ENCODE measurements around the gene NPHP1. TPM values are rescaled to one million over a fixed set of nuclear protein-coding genes. Genes with fewer than 3 reads are reported as not detected.
"Not testable (repeated sequence)": the region's sequence is repeated elsewhere in the genome, so short reads cannot be mapped to it uniquely, and the experiment has no call there.

Gene NPHP1
- total RNA-seq, 1 experiment from 2014 or later: 4.8 TPM

DNA sequence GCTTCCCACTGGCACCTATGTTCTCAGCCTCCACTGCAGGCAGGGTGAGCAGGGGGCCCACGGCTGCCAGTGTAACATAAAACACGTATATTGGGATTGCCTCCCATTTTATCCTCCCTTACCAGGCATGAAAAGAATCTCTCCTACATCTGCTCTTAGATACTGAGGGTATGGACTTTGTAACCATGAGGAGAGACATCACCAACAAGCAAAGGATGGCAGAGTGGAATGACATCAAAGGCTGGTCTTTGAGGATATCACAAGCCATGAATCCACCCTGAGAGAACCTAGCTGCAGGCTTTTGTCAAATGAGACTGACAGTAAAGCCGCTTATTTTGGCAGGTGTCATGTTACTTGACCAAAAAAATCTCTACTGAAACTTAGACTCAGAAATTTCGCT, 7.4 kb downstream of the NPHP1 start:
- no peak for DNase-seq (ENCODE audit: low read depth)

DNA sequence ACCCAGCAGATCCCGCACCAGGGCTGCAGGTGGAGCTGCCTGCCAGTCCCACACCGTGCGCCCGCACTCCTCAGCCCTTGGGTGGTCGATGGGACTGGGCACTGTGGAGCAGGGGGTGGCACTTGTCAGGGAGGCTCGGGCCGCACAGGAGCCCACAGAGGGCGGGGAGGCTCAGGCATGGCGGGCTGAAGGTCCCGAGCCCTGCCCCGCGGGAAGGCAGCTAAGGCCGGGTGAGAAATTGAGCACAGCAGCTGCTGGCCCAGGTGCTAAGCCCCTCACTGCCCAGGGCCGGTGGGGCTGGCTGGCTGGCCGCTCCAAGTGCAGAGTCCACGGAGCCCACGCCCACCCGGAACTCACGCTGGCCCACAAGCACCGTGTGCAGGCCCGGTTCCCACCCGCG, 14.6 kb downstream of the NPHP1 start:
- not testable (repeated sequence) for DNase-seq (ENCODE audit: low read depth)

DNA sequence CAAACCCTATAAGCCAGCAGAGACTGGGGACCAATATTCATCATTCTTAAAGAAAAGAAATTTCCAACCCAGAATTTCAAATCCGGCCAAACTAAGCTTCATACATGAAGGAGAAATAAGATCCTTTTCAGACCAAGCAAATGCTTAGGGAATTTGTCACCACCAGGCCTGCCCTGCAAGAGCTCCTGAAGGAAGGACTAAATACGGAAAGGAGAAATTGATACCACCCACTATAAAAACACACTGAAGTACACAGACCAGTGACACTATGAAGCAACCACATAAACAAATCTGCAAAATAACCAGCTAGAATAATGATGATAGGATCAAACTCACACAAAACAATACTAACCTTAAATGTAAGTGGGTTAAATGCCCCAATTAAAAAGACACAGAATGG, 22.4 kb downstream of the NPHP1 start:
- no peak for DNase-seq (ENCODE audit: low read depth)

DNA sequence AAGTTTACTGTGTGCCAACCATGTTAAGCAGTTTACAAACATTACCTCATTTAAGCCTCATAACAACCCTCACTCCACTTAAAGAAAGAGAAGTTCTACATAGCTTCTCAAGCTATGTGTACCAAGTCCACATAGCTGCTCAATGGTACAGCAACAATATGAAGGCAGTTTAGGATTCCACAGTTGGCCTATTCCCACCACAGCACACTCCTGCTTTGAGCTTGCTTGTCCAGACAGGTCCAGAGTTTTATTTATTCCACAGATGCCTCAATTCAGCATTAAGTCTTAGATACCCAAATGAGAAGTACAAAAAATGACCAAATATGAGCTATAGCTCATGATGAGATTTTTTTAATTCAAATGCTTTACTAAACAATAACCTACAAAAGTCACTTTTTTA, 24.8 kb downstream of the NPHP1 start:
- no peak for DNase-seq (ENCODE audit: low read depth)

DNA sequence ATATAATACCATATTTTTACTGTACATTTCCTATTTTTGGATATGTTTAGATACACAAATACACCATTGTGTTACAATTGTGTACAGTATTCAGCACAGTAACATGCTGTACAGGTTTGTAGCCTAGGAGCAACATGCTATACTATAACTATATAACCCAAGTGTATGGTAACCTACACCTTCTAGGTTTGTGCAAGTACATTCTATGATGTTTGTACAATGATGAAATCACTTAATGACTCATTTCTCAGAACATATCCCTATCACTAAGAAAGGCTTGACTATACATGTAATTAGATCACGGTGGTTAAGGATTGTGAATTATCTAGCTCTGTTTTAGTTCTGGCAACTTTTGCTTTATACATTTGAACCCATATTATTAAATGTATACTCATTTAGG, 31.3 kb downstream of the NPHP1 start:
- peak; percentile 25 for DNase-seq (ENCODE audit: low read depth)

DNA sequence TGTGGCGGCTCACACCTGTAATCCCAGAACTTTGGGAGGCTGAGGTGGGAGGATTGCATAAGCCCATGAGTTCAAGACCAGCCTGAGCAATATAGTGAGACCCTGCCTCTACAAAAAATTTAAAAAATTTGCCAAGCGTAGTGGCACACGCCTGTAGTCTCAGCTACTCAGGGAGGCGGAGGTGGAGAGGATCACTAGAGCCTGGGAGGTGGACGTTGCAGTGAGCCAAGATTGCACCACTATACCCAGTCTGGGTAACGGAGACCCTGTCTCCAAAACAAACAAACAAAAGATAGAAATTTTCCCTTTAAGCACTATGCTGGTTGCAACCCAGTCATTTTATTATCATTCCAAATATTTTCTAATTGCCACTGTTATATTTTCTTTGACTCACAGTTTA, 32.3 kb downstream of the NPHP1 start:
- DNase-seq (ENCODE audit: low read depth): no peak

DNA sequence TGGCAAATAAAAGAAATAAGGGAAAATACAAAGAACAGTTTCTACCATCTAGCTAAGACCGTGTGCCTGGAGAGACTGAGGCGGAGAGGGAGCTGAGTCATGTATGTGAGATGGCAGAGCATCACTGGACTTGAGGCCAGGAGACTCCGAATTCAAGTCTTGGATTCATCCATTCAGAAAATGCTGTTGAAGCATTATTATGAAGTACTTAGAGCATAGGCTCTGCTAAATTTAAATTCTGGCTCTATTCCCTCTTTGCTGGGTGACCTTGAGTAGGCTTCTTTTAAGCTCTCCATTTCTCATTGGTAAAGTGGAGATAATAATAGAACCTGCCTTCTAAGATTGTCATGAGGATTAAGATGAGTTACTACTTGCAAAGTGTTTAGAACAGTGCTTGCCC, 34.7 kb downstream of the NPHP1 start:
- DNase-seq (ENCODE audit: low read depth): no peak

DNA sequence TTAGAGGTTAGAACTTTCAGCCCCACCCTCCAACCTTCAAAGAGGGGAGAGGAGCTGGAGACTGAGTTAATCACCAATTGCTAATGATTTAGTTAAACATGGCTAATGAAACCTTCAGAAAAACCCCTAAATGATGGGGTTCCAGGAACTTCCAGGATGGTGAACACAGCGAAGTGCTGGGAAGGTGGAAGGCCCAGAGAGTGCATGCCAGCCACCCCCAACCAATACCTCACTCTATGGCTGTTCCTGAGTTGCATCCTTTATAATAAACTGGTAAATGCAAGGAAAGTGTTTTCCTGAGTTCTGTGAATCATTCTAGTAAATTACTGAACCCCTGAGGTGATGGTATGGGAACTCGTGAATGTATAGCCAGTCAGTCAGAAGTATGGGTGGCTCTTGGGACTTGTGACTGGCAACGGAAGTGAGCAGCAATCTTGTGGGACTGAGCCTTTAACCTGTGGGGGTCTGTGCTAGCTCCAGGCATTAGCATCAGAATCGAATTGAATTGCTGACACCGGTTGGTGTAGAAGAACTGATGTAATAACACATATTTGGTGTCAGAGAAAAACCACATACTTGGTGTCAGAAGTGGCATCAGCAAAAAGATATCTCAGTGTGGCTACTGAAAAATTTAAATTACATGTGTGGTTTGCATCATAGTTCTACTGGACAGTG, 37.4 kb downstream of the NPHP1 start:
- DNase-seq (ENCODE audit: low read depth): peak; percentile 23

DNA sequence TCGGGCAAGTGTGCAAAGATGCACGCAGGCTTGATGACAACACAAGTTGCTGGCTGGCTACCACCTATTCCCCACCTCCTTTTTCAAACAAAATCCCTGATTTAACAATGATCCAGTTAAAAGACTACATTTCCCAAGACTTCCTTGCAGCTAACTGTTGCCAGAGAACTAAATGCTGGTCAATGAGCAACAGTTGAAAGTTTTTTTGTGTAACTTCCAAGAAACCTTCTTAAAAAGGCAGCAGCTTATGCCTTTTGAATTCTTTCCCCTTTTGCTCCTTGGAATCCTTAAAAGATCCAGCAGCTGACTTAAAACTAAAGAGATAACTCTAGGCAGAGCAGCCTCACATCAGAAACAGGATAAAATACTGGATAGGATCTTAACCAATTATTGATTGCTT, 38.5 kb downstream of the NPHP1 start:
- DNase-seq (ENCODE audit: low read depth): no peak

DNA sequence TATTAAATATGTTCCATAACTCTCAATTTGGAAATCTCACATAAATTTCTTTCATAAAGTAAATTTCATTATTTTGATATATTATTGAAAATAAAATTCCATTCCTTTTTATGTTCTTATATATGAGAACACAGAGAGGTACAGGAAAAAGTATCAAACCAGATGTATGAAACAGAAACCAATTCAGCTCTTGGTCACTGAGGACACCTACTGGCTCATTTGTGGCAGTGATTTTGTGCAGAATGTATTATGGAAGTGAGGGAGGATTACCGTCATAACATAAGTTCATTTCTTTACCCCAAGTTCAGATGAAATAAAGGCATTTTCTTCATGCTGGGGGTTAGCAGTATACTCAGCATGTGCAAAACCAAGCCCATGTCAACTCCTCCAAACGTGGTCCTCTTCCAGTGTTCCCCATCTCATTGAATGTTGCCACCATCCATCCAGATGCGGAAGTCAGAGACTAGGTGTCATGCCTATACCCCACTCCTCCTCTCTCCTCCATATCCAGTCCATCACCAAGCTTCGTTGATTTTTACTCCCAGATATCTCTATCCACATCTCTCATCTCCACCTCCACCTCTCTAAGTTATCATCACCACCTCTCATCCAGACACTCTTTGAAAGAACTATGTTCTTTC, 47.5 kb downstream of the NPHP1 start:
- DNase-seq (ENCODE audit: low read depth): peak; percentile 64

DNA sequence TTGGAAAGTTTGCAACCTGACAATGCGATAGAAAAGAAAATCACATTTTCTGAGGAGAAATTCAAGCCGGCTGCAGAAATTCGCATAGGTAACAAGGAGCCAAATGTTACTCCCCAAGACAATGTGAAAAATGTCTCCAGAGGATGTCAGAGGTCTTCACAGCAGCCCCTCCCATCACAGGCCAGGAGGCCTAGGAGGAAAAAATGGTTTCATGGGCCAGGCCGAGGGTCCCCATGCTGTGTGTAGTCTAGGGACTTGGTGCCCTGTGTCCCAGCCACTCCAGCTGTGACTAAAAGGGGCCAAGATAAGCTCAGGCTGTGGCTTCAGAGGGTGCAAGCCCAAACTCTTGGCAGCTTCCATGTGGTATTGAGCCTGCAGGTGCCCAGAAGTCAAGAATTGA, 50.0 kb downstream of the NPHP1 start:
- DNase-seq (ENCODE audit: low read depth): not testable (repeated sequence)

DNA sequence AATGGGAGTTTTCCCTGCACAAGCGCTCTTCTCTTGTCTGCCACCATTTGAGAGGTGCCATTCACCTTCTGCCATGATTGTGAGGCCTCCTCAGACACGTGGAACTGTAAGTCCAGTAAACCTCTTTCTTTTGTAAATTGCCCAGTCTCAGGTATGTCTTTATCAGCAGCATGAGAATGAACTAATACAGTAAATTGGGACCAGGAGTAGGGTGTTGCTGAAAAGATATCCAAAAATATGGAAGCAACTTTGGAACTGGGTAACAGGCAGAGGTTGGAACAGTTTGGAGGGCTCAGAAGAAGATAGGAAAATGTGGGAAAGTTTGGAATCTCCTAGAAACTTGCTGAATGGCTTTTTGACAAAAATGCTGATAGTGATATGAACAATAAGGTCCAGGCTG, 50.6 kb downstream of the NPHP1 start:
- not testable (repeated sequence) for DNase-seq (ENCODE audit: low read depth)

DNA sequence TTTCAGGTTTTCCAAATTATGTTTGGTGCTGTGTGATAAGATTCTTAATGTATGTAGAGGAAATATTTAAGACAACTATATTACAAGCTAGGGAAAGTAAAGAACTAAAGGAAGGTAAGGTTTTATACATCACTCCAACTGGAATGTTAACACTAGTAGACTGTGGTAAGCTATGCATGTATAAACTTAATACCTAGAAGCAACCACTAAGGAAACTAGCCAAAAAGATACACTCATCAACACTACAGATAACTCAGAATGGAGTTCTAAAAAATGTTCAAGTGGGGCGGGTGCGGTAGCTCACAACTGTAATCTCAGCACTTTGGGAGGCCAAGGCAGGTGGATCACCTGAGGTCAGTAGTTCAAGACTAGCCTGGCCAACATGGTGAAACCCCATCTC, 51.4 kb downstream of the NPHP1 start:
- no peak for DNase-seq (ENCODE audit: low read depth)

DNA sequence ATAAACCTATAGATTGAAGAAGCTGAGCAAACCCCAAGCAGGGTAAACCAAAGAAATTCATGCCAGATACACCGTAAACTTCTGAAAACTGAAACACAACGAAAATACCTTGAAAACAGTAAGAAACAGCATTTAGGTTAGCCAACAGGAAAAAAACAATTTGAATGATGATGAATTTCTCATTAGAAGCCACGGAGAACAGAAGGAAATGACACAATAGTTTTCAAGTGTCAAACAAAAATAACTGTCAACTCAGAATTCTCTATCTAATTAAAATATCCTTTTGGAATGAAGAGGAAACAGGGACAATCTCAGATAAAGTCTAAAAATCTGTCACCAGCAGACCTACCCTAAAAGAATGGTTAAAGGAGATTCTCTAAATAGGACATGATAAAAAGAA, 51.9 kb downstream of the NPHP1 start:
- no peak for DNase-seq (ENCODE audit: low read depth)

DNA sequence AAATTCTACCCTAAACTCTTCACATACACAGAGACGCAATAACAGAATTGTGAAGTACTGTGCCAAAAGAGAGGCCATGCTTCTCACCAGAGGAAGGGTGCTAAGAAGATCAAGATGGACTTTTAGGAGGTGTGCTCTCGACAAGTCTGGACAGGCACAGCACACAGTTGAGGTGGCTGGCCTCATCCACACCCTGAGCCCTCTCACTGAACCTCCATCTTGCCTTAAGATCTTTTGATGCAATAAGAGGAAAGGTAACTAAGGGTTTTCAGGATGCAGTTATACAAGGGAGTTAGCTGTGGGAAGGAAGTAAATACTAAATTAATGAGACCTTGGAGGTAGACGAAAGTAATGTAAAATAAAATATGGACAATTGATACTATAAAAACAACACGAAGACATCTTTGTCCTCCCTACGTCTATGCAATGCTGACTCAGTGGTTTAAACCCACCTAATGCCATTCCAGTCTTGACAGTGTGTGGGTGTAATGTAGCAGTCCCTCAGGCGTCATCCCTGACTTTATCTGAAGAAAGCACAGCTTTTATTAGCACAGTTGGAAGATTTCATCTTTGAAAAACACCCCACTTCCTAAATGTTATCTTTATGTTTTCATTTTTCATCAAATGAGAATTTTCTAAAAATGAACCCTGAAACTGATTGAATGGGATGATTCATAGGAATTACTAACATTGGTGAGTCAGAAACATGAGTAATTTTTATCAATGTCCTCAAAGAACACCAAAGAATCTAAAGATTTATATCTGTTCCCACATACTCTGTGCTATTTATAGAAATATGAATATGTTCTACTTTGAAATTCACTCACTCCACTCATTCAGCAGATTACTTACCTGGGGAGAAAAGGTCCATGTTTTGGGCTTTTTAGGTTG, 55.2 kb downstream of the NPHP1 start:
- peak; percentile 77 for DNase-seq (ENCODE audit: low read depth)

DNA sequence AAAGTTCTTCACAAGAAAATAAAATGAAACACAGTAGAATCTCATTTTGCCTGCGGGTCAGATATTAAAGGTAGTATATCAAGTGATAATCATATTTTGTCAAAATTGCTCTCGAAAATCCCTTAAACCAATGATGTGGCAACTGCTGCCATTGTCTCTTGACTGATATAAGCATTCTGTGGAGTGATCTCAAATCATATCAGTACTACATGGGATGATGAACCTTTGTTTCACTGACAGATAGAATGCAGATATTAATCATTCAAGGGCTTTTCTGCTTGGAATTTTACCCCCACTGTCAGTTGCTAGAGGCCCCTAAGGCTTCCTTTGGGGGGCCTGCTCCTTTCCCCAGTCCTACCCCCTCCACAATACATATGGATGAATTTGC, 57.9 kb downstream of the NPHP1 start:
- DNase-seq (ENCODE audit: low read depth): no peak

DNA sequence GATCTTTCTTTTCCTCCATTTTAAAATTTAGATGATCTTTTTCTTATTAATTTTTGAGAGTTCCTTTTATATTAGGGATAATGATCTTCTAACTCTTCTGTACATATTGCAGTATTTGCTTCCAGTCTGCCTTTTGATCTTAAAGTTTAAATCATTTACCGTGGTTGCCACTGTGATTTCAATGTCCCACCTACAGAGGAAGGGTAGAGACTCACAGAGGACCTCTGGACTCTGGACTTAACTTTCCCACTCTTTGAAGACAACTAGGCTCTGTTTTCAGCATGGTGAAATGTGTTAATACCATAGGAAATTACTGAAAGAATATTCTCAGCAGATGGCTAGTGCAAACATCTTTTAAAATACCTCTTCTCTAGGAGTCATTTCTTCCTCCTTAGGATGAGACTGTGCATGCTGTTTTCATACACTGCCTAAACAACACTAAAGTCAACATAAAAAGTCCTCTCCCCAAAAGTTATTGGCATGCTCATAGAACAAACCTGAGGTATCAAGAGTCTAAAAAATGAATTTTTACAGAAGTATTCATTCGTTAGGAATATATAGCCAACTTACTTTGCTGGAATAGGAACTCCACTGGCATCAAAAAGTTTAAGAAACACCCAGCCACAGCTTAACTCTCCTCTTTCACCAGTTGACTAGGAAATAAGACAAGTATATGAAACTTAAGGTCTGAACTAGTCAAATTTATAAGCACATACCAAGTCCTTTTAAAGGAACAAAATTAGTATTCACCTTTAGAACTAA, 58.4 kb downstream of the NPHP1 start:
- DNase-seq (ENCODE audit: low read depth): no peak

DNA sequence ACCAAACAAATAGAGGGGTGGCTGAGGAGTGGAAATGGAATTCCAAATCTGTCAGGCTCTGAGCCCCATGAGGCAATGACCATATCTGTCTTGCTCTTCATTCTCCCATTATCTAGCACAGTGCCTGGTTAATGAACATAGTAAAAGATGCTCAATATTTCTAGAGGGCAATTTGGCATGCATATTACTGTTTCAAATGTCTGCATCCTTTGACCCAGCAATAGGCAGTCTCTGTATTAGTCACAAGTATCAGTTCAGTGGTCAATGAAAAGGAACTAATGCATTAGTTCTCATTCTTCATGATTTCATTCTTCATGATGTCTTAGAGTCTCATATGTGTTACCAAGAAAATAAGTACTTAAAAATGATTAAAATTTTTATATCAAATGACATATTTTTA, 60.8 kb downstream of the NPHP1 start:
- DNase-seq (ENCODE audit: low read depth): no peak

DNA sequence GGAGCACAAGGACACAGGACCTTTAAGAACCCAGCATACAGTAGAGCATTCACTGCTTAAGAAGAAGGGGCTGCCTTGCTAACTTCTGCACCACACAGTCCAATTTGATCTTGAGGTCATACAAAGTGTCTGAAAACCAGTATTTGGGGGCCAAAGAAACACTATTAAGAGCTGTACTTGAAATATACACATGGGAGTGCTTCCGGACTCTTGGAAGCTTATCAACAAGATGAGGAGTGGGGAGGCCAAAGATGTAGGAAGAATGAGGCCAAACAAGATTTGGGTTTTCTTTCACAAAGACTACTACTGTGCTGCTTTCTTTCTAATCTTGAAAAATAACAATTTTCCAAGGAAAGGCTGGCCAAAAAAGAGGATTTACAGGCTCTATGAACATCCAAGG, 64.4 kb downstream of the NPHP1 start:
- DNase-seq (ENCODE audit: low read depth): no peak

DNA sequence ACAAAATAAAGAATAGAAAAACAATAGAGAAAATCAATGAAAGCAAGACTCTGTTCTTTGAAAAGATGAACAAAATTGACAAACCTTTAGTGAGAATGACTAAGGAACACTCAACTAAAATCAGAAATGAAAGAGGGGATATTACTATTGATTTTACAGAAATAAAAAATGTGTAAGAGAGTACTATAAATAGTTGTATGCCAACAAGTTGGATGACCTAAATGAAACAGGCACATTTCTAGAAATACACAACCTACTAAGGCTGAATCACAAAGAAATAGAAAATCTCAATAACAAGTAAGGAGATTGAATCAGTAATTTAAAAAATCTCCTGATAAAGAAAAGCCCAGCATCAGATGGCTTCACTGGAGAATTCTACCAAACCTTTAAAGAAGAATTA, 70.8 kb downstream of the NPHP1 start:
- DNase-seq (ENCODE audit: low read depth): no peak

DNA sequence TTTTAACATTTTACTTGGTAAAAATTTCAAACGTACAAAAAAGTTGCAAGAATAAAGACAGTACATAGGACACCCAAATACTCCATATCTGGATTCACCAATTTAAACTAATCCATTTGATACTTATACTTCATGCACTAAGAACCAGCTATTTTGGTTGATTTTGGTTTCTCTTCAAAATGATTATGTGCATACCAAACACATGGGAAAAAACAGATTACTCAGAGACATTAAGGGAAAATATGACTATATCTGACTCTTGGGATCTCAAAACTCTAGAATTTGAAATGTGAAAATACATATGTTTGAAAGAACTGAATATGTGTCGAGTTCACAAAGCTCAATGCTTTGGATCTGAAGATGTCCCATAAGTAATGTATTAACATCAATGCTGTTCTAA, 73.6 kb downstream of the NPHP1 start:
- no peak for DNase-seq (ENCODE audit: low read depth)

DNA sequence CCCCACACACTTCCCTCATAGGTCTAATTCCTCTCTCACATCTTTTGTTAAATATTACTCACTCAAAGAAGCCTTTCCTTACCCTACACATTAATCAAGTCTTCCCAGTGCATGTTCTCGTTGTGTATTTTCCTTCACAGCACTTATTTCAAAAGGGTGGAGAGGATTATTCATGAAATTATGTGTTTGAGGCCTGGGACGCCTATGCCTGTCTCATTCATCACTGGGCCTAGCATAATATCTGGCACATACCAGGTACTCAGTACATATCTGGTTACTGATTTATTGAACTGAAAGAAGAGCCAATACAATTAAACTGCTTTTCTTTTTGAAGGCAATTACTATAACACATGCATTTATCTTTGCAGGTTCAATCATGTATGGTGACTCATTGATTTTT, 74.1 kb downstream of the NPHP1 start:
- no peak for DNase-seq (ENCODE audit: low read depth)
